Central memory CD8-positive, alpha-beta T cell (primary cell): ENCODE measurements around the gene APBB3.
A peak's percentile ranks its signal among the peaks of the same experiment; 100 is the strongest.

Experiments used
- ATAC-seq: fragments of 150-1000 bp; cut with Tn5 transposase; replicated peaks from 2 replicates; pipeline ENCODE4 v1.10.0; 2022; ENCODE audit warnings: mild to moderate bottlenecking, moderate FRiP score, moderate number of reproducible peaks; ENCODE audit not compliant: poor library complexity, severe bottlenecking; ENCODE audit errors: extremely low read depth
- DNase-seq, 2 donors: peaks; one replicate each; pipeline ENCODE4 v3.0.0; 2021; ENCODE audit warnings: low spot score in 2 of 2
- H3K27ac Mint-ChIP-seq: one replicate; pipeline ENCODE4 v1.8.0; 2022; ENCODE audit warnings: low read depth, mild to moderate bottlenecking, moderate library complexity, mixed read lengths
- H3K27me3 Mint-ChIP-seq: one replicate; pipeline ENCODE4 v1.8.0; 2022; ENCODE audit warnings: mixed read lengths
- H3K36me3 Mint-ChIP-seq: one replicate; pipeline ENCODE4 v1.8.0; 2022; ENCODE audit warnings: mild to moderate bottlenecking, moderate library complexity, mixed read lengths; ENCODE audit not compliant: insufficient read depth
- H3K4me1 Mint-ChIP-seq: one replicate; pipeline ENCODE4 v1.8.0; 2022; ENCODE audit warnings: mixed read lengths
- H3K4me3 Mint-ChIP-seq: one replicate; pipeline ENCODE4 v1.8.0; 2022; ENCODE audit warnings: mild to moderate bottlenecking, moderate library complexity, mixed read lengths
- H3K9me3 Mint-ChIP-seq: one replicate; pipeline ENCODE4 v1.8.0; 2022; ENCODE audit warnings: mixed read lengths

Gene APBB3

GRCh38 chr5:140570058-140570457 lies 5.7 kb upstream of the APBB3 start:
- ATAC-seq: no peak
- no peak for DNase-seq
- H3K36me3 Mint-ChIP-seq: peaks cover 6% of the 10 kb centered on the region
- H3K27me3 Mint-ChIP-seq: no peaks in the 10 kb centered on the region
- peaks cover 45% of the 10 kb centered on the region for H3K4me1 Mint-ChIP-seq
- H3K9me3 Mint-ChIP-seq: no peaks in the 10 kb centered on the region
- peak overlapping the region; percentile 21 for H3K4me3 Mint-ChIP-seq
- H3K27ac Mint-ChIP-seq: peak overlapping the region; percentile 94

GRCh38 chr5:140569197-140569596 lies 4.8 kb upstream of the APBB3 start:
- no peak for ATAC-seq
- H3K36me3 Mint-ChIP-seq: peaks cover 11% of the 10 kb centered on the region
- DNase-seq: no peak

GRCh38 chr5:140568443-140569063 lies 4.2 kb upstream of the APBB3 start:
- H3K4me3 Mint-ChIP-seq: peak overlapping the region; percentile 64
- ATAC-seq: no peak

More at GRCh38 chr5:140569197-140569596, 4.8 kb upstream of the APBB3 start:
- H3K4me3 Mint-ChIP-seq: peak overlapping the region; percentile 64
- peak overlapping the region; percentile 94 for H3K27ac Mint-ChIP-seq
- H3K9me3 Mint-ChIP-seq: no peaks in the 10 kb centered on the region
- H3K4me1 Mint-ChIP-seq: peaks cover 52% of the 10 kb centered on the region
- H3K27me3 Mint-ChIP-seq: no peaks in the 10 kb centered on the region

GRCh38 chr5:140567871-140568270 lies 3.5 kb upstream of the APBB3 start:
- peaks cover 59% of the 10 kb centered on the region for H3K4me1 Mint-ChIP-seq
- no peaks in the 10 kb centered on the region for H3K9me3 Mint-ChIP-seq
- H3K27ac Mint-ChIP-seq: peak overlapping the region; percentile 94
- ATAC-seq: no peak
- no peak for DNase-seq
- no peak overlapping the region for H3K4me3 Mint-ChIP-seq
- no peaks in the 10 kb centered on the region for H3K27me3 Mint-ChIP-seq
- H3K36me3 Mint-ChIP-seq: peaks cover 13% of the 10 kb centered on the region

More at GRCh38 chr5:140568443-140569063, 4.2 kb upstream of the APBB3 start:
- no peak for DNase-seq
- peak overlapping the region; percentile 94 for H3K27ac Mint-ChIP-seq
- no peaks in the 10 kb centered on the region for H3K27me3 Mint-ChIP-seq
- H3K9me3 Mint-ChIP-seq: no peaks in the 10 kb centered on the region
- H3K36me3 Mint-ChIP-seq: peaks cover 11% of the 10 kb centered on the region
- peaks cover 58% of the 10 kb centered on the region for H3K4me1 Mint-ChIP-seq

GRCh38 chr5:140567136-140567818 lies 2.9 kb upstream of the APBB3 start:
- Mint-ChIP-seq H3K9me3 (no peaks in the 10 kb centered on the region), H3K27me3 (no peaks in the 10 kb centered on the region), H3K4me3 (no peak overlapping the region), H3K4me1 (peaks cover 59% of the 10 kb centered on the region), H3K27ac (peak overlapping the region; percentile 44), H3K36me3 (peaks cover 15% of the 10 kb centered on the region)
- DNase-seq (no peak), ATAC-seq (no peak)

- peak overlapping the region; percentile 44 for H3K27ac Mint-ChIP-seq
- no peak overlapping the region for H3K4me3 Mint-ChIP-seq
- DNase-seq: no peak
- peaks cover 15% of the 10 kb centered on the region for H3K36me3 Mint-ChIP-seq
- H3K9me3 Mint-ChIP-seq: no peaks in the 10 kb centered on the region
- peaks cover 59% of the 10 kb centered on the region for H3K4me1 Mint-ChIP-seq
- H3K27me3 Mint-ChIP-seq: no peaks in the 10 kb centered on the region
- ATAC-seq: no peak
These were observed 2.3 kb upstream of the APBB3 start for GRCh38 chr5:140566665-140567064.

- H3K27ac Mint-ChIP-seq: peak overlapping the region; percentile 96
- no peak for DNase-seq
- peaks cover 15% of the 10 kb centered on the region for H3K36me3 Mint-ChIP-seq
- no peak for ATAC-seq
- peak overlapping the region; percentile 88 for H3K4me3 Mint-ChIP-seq
- H3K27me3 Mint-ChIP-seq: no peaks in the 10 kb centered on the region
- H3K9me3 Mint-ChIP-seq: no peaks in the 10 kb centered on the region
- H3K4me1 Mint-ChIP-seq: peaks cover 59% of the 10 kb centered on the region
These were observed 1.3 kb upstream of the APBB3 start for GRCh38 chr5:140565780-140566095.

- H3K4me1 Mint-ChIP-seq: peaks cover 55% of the 10 kb centered on the region
- DNase-seq (no peak), ATAC-seq (peak; percentile 0)
- no peaks in the 10 kb centered on the region for H3K27me3 Mint-ChIP-seq
- H3K36me3 Mint-ChIP-seq: peaks cover 15% of the 10 kb centered on the region
- peak overlapping the region; percentile 88 for H3K4me3 Mint-ChIP-seq
- peak overlapping the region; percentile 96 for H3K27ac Mint-ChIP-seq
- no peaks in the 10 kb centered on the region for H3K9me3 Mint-ChIP-seq
These were observed 804 bp upstream of the APBB3 start for GRCh38 chr5:140565024-140565779.

- H3K4me3 Mint-ChIP-seq: peak overlapping the region; percentile 88
- peaks cover 12% of the 10 kb centered on the region for H3K36me3 Mint-ChIP-seq
- ATAC-seq (no peak), DNase-seq (no peak)
- peaks cover 46% of the 10 kb centered on the region for H3K4me1 Mint-ChIP-seq
- no peaks in the 10 kb centered on the region for H3K9me3 Mint-ChIP-seq
- H3K27me3 Mint-ChIP-seq: no peaks in the 10 kb centered on the region
- H3K27ac Mint-ChIP-seq: peak overlapping the region; percentile 96
These were observed 802 bp downstream of the APBB3 start for GRCh38 chr5:140563596-140563995.

- DNase-seq (no peak), ATAC-seq (no peak)
- Mint-ChIP-seq H3K27me3 (no peaks in the 10 kb centered on the region), H3K9me3 (no peaks in the 10 kb centered on the region), H3K4me3 (peak overlapping the region; percentile 88), H3K27ac (no peak overlapping the region), H3K36me3 (peaks cover 24% of the 10 kb centered on the region), H3K4me1 (peaks cover 44% of the 10 kb centered on the region)
These were observed 2.5 kb downstream of the APBB3 start for GRCh38 chr5:140561753-140562523.

GRCh38 chr5:140560227-140560626 lies 4.2 kb downstream of the APBB3 start:
- Mint-ChIP-seq H3K36me3 (peaks cover 23% of the 10 kb centered on the region), H3K27ac (no peak overlapping the region)

GRCh38 chr5:140558542-140558941 lies 5.9 kb downstream of the APBB3 start:
- Mint-ChIP-seq H3K9me3 (no peaks in the 10 kb centered on the region), H3K4me1 (peaks cover 47% of the 10 kb centered on the region), H3K4me3 (no peak overlapping the region), H3K27me3 (no peaks in the 10 kb centered on the region), H3K27ac (no peak overlapping the region), H3K36me3 (peaks cover 18% of the 10 kb centered on the region)
- DNase-seq (no peak), ATAC-seq (no peak)

More at GRCh38 chr5:140560227-140560626, 4.2 kb downstream of the APBB3 start:
- no peaks in the 10 kb centered on the region for H3K9me3 Mint-ChIP-seq
- DNase-seq (no peak), ATAC-seq (no peak)
- peaks cover 45% of the 10 kb centered on the region for H3K4me1 Mint-ChIP-seq
- no peaks in the 10 kb centered on the region for H3K27me3 Mint-ChIP-seq
- no peak overlapping the region for H3K4me3 Mint-ChIP-seq
